GM20000 (cell line): ENCODE results near the gene NUDT1.

Experiments used
- DNase-seq: peaks from one replicate; pipeline ENCODE4 v3.0.0; 2012; ENCODE audit warnings: low spot score
- TF ChIP-seq, protein P1 (sequence below): IDR thresholded peaks from 2 replicates; pipeline ENCODE4 v1.5.1; 2012; ENCODE audit warnings: mild to moderate bottlenecking, control low read depth; ENCODE audit errors: extremely low read depth, missing control alignments

NUDT1 gene

DNA sequence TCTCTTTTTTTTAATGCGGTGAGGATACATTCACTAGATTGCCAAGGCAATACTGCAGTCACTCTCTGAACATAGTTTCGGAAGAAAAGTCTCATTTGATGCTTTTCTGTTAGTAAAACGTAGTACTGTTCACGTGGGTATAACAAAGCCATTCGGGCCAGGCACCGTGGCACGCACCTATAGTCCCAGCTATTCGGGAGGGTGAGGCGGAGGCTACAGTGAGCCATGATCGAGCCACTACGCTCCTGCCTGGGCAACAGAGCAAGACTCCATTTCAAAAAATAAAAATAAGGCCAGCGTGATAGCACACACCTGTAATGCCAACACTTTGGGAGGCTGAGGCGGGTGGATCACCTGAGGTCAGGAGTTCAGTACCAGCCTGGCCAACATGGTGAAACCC is 47.6 kb downstream of the NUDT1 start:
- DNase-seq: no peak
- TF ChIP-seq, protein P1, sequence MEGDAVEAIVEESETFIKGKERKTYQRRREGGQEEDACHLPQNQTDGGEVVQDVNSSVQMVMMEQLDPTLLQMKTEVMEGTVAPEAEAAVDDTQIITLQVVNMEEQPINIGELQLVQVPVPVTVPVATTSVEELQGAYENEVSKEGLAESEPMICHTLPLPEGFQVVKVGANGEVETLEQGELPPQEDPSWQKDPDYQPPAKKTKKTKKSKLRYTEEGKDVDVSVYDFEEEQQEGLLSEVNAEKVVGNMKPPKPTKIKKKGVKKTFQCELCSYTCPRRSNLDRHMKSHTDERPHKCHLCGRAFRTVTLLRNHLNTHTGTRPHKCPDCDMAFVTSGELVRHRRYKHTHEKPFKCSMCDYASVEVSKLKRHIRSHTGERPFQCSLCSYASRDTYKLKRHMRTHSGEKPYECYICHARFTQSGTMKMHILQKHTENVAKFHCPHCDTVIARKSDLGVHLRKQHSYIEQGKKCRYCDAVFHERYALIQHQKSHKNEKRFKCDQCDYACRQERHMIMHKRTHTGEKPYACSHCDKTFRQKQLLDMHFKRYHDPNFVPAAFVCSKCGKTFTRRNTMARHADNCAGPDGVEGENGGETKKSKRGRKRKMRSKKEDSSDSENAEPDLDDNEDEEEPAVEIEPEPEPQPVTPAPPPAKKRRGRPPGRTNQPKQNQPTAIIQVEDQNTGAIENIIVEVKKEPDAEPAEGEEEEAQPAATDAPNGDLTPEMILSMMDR: no peak

DNA sequence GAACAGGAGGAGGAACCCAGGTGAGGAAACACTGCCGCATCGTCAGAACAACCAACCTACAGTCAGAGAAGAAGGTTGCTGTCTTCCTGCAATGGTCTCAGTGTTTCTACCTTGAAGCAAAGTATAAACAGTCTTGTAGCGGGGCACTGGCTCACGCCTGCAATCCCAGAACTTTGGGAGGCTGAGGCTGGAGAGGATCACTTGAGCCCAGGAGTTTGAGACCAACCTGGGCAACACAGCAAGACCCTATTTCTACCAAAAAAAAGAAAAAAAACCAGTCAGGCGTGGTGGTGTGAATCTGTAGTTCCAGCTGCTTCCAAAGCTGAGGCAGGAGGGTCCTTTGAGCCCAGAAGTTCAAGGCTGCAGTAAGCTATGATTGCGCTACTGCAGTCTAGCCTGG is 48.9 kb downstream of the NUDT1 start:
- no peak for DNase-seq
- TF ChIP-seq, protein P1: no peak

DNA sequence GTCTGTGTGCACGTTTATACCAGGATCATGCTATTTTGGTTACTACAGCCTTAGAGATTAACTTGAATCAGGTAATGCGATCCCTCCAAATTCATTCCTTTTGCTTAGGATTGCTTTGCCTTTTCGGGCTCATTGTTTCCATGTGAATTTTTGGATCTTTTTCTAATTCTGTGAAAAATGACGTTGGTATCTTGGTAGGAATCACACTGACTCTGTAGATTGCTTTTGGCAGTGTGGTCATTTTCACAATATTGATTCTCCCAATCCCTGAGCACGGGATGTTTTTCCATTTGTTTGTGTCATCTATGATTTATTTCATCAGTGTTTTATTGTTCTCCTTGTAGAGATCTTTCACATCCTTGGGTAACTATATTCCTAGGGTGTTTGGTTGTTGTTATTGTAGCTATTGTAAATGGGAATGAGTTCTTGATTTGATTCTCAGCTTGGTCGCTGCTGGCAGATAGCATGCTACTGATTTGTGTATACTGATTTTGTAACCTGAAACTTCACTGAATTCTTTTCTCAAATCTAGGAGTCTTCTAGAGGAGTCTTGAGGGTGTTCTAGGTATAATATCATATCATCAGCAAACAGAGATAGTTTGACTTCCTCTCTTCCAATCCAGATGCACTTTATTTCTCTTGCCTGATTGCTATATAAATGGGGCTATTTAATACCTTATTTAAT is 54.1 kb downstream of the NUDT1 start:
- TF ChIP-seq, protein P1: no peak
- no peak for DNase-seq

DNA sequence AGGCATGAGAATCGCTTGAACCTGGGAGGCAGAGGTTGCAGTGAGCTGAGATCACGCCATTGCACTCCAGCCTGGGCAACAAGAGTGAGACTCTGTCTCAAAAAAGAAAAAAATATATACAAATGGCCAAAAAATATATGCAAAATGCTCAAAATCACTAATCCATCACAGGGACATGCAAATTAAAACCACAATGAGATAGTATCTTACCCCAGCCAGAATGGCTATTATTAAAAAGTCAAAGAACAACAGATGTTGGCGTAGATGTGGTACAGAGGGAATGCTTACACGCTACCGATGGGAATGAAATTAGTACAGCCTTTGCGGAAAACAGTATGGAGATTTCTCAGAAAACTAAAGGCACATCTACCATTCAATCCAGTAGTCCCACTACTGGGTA is 54.8 kb downstream of the NUDT1 start:
- TF ChIP-seq, protein P1: no peak
- no peak for DNase-seq

DNA sequence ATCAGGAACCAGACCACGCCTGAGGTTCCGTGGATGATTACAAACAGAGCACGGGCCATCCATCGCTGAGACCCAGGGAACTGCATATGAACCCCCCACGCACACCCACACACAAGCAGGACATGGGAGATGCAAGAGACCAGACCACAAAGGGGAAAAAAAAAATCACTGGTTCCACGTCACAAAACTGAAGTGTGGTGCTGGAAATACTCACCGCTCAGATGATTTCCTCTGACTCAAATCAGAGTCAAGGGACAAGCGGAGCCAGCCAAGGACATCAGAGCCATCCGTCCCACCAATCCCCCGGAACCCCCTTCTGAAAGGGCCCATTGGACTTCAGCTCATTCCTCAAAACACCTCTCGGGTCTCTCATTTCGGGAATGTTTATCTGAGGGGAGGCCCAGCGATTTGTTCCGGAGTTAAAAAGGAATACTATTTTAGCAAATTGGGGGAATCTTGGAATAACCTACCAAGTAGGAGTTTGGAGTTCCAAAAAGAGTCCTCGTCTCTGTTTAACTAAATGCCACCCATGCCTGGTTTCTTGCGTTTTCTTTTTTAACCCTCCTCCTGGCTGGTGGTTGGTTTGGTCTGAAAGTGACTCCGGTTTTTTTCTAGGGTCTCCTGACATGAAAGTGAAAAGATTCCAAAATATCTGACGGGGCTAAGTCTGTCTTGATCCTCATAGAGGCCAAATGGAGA is 57.3 kb downstream of the NUDT1 start:
- peak; percentile 75 for DNase-seq
- TF ChIP-seq, protein P1: no peak

DNA sequence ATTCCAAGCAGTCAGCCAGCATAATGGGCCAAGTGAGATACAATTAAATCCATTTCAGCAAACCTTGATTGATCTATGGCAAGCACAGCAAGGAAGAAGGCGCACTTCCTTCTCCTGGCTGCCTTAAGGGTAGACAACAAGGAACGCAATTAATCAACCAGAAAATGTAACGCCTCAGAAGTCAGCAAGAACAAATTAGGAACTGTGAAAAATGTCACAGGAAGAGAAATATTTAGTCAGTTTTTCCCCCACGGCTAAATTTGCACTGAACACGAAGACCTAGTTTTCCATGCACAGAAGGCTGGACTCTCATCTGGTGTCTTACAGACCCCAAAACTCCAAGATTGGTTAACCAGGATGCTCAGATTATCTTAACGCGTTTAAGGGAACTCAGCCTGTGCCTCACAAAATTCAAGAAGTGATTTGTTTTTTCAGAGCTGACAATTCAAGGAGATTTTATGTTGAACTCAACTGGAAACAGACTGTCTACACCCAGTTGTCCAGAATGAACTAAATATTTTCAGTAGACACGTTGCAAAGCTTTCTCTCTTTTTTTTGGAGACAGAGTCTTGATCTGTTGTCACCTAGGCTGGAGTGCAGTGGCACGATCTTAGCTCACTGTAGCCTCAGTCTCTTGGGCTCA is 58.0 kb downstream of the NUDT1 start:
- peak; percentile 49 for DNase-seq
- TF ChIP-seq, protein P1: no peak
